LNCaP clone FGC (cell line): ENCODE data around the gene TOMM6.
A peak's percentile ranks its signal among the peaks of the same experiment; 100 is the strongest.

ENCODE experiments used
- DNase-seq: peaks from one replicate; pipeline ENCODE4 v3.0.0-alpha.2; 2011; ENCODE audit warnings: low read depth
- H3K4me3 ChIP-seq: 2 replicates; pipeline ENCODE4 v1.5.1; 2011; ENCODE audit warnings: mild to moderate bottlenecking, low read depth, low read length, control low read depth
- CTCF ChIP-seq: IDR thresholded peaks from 2 replicates; pipeline ENCODE4 v1.5.1; 2012; ENCODE audit warnings: mild to moderate bottlenecking; ENCODE audit not compliant: control insufficient read depth, insufficient read depth; ENCODE audit errors: extremely low read depth

Gene TOMM6

GRCh38 chr6:41767112-41767833, 20.2 kb upstream of the TOMM6 start:
- no peak for TF ChIP-seq CTCF
- H3K4me3 ChIP-seq, result no peak overlapping the region
- DNase-seq, result peak; percentile 96

- no peak for DNase-seq
- no peak for TF ChIP-seq CTCF
- no peak overlapping the region for H3K4me3 ChIP-seq
These were observed 18.8 kb upstream of the TOMM6 start for GRCh38 chr6:41768545-41769308.

- no peak overlapping the region for H3K4me3 ChIP-seq
- no peak for DNase-seq
These were observed 18.1 kb upstream of the TOMM6 start for GRCh38 chr6:41769376-41769775.

GRCh38 chr6:41770381-41771057, 17.0 kb upstream of the TOMM6 start:
- H3K4me3 ChIP-seq, result no peak overlapping the region
- no peak for DNase-seq
- TF ChIP-seq CTCF, result no peak

More at GRCh38 chr6:41769376-41769775, 18.1 kb upstream of the TOMM6 start:
- no peak for TF ChIP-seq CTCF

- no peak for TF ChIP-seq CTCF
- no peak overlapping the region for H3K4me3 ChIP-seq
- DNase-seq, result no peak
These were observed 16.2 kb upstream of the TOMM6 start for GRCh38 chr6:41771058-41771983.

GRCh38 chr6:41774841-41775240, 12.7 kb upstream of the TOMM6 start:
- DNase-seq, result no peak

More at GRCh38 chr6:41774841-41775240, 12.7 kb upstream of the TOMM6 start:
- H3K4me3 ChIP-seq, result no peak overlapping the region
- TF ChIP-seq CTCF, result no peak
